Bone marrow (tissue), 2 donors: ENCODE measurements around the gene CHMP6.

ENCODE experiments used
- DNase-seq, 2 donors: peaks; one replicate each; lab custom pipeline; 2025; lab: John Stamatoyannopoulos, UW

Gene CHMP6

GRCh38 chr17:80956321-80957190, 35.1 kb upstream of the CHMP6 start:
- no peak for DNase-seq

GRCh38 chr17:80957461-80957941, 34.1 kb upstream of the CHMP6 start:
- DNase-seq = no peak

GRCh38 chr17:80959330-80960036, 32.2 kb upstream of the CHMP6 start:
- DNase-seq = no peak

GRCh38 chr17:80960037-80960796, 31.4 kb upstream of the CHMP6 start:
- DNase-seq = no peak

- DNase-seq = no peak
Observed at GRCh38 chr17:80960797-80961452, 30.7 kb upstream of the CHMP6 start.

- DNase-seq = no peak
Observed at GRCh38 chr17:80961541-80962330, 29.9 kb upstream of the CHMP6 start.

- no peak for DNase-seq
Observed at GRCh38 chr17:80962356-80963329, 29.0 kb upstream of the CHMP6 start.

- DNase-seq = no peak
Observed at GRCh38 chr17:80963812-80964543, 27.7 kb upstream of the CHMP6 start.

GRCh38 chr17:80964544-80964856, 27.1 kb upstream of the CHMP6 start:
- DNase-seq = no peak

GRCh38 chr17:80964859-80965580, 26.6 kb upstream of the CHMP6 start:
- no peak for DNase-seq

- no peak for DNase-seq
Observed at GRCh38 chr17:80965606-80966005, 26.0 kb upstream of the CHMP6 start.

- no peak for DNase-seq
Observed at GRCh38 chr17:80967404-80967872, 24.2 kb upstream of the CHMP6 start.

GRCh38 chr17:80968602-80969029, 23.0 kb upstream of the CHMP6 start:
- DNase-seq = no peak

GRCh38 chr17:80969030-80969673, 22.5 kb upstream of the CHMP6 start:
- DNase-seq = no peak

GRCh38 chr17:80969674-80970043, 22.0 kb upstream of the CHMP6 start:
- DNase-seq = no peak

- DNase-seq = no peak
Observed at GRCh38 chr17:80970044-80970761, 21.4 kb upstream of the CHMP6 start.
